Activated naive CD4-positive, alpha-beta T cell (primary cell): ENCODE data around the gene PNMT.

ENCODE experiments used
- DNase-seq, 4 experiments: peaks; one replicate each; lab custom pipeline; 2025; lab: John Stamatoyannopoulos, UW

Gene PNMT

DNA sequence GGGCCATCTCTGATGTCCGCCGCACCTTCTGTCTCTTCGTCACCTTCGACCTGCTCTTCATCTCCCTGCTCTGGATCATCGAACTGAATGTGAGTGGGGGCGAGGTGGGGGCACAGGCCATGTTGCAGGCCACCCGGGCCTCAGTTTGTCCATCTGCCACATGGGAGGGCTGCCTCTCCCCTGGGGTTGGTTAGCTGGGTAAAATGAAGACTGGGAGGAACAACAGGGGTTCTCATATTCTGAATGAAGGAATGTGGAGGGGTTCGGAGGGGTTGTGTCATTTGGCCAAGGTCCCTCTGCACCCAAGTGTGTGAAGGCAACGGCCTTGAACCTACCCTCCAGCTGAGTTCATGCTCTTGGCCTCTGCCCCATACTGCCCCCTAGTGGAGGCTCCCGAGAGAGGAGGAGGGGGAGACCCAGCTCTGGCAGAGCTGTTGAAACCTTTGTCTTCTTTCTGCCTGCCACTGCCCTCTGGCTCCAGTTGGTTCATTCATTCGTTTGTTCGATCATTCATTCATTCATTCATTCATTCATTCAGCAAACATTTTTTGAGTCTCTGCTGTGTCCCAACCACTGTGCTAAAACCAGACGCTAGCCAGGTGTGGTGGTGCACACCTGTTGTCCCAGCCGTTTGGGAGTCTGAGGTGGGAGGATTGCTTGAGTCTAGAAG, 14.5 kb upstream of the PNMT start:
- peak; percentile 42 to 73 (median 63) for DNase-seq

DNA sequence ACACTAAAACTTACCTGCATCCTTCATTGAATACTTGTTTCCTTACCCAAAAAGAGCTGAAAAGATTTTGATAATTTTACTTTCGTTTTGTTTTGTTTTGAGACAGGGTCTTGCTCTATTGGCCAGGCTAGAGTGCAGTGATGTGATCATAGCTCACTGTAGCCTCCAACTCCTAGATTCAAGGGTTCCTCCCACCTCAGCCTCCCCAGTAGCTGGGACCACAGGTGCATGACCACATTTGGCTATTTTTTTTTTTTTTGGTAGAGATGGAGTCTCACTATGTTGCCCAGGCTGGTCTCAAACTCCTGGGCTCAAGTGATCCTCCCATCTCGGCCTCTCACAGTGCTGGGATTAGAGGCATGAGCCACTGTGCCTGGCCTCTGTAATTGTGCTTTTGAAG, 13.1 kb upstream of the PNMT start:
- no peak for DNase-seq

DNA sequence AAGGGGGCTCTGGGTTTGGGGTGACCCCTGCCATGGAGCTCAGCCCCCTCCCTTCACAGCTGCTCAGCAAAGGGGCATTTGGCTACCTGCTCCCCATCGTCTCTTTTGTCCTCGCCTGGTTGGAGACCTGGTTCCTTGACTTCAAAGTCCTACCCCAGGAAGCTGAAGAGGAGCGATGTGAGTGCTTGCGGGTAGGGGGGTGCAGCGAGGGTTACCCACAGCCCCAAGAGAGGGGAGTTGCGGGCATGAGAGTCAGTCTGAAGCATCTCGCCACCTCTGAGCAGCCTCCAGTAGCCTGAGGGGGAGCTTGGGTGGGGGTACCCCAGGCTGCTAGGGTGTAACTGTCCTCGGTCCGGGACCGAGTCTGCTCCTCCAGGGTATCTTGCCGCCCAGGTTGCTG, 9.9 kb upstream of the PNMT start:
- no peak for DNase-seq

DNA sequence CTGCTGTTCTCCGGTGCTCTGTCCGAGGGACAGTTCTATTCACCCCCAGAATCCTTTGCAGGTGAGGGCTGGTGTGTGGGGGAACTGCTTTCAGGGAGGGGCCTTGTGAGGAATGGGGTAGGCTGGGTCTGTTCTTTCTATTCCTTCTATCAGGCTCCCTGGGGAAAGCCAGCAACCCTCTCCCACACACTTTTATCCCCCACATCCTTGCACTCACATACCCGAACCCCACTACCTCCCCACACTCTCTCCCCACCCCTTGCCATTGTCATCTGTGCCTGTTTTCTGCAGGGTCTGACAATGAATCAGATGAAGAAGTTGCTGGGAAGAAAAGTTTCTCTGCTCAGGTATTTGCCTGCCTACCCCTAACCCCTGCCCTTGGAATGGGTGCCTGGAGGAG, 9.5 kb upstream of the PNMT start:
- no peak for DNase-seq

DNA sequence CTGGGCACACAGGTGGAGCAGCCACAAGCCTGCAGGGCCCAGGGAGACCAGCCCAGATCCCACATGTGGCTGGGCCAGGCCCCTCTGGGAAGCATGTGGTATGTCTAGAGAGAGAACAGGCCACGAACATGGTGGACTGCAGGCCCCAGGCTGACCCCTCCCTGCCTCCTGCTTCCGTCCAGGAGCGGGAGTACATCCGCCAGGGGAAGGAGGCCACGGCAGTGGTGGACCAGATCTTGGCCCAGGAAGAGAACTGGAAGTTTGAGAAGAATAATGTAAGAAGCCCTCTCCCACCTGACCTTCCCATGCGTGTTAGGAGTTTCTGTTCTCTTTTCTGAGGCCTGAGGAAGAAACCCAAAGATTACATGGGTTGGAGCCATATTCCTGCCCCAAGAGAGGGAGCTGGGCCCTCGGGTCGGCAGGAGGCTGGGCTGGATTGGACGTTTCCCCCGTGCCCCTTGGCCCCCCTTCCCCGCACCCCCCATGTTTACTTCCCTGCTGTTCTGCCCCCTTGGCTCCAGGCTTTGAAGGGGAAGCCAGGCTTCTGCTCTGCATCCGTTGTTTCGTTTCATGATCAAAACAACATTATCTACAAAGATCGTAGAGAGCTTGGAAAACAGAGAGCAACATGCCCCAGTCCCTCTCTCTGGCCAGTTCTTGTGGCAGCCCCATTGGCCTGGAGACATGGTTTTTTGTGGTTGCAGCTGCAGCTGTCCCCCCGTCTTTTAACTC, 8.8 kb upstream of the PNMT start:
- no peak for DNase-seq

DNA sequence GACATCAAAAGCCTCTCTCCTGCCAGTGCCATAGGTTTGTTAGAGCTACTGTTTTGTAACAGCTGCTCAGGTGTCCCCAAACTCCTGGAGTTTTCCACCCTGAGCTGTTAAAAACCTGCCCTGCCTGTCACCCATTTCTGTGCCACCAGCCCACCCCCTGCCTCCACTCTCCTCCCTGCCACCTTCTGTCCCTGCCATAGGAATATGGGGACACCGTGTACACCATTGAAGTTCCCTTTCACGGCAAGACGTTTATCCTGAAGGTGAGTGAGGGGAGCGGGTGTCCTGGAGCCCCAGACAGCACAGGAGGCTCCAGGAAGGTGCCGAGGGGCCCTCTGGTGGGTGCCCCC, 8.3 kb upstream of the PNMT start:
- no peak for DNase-seq

DNA sequence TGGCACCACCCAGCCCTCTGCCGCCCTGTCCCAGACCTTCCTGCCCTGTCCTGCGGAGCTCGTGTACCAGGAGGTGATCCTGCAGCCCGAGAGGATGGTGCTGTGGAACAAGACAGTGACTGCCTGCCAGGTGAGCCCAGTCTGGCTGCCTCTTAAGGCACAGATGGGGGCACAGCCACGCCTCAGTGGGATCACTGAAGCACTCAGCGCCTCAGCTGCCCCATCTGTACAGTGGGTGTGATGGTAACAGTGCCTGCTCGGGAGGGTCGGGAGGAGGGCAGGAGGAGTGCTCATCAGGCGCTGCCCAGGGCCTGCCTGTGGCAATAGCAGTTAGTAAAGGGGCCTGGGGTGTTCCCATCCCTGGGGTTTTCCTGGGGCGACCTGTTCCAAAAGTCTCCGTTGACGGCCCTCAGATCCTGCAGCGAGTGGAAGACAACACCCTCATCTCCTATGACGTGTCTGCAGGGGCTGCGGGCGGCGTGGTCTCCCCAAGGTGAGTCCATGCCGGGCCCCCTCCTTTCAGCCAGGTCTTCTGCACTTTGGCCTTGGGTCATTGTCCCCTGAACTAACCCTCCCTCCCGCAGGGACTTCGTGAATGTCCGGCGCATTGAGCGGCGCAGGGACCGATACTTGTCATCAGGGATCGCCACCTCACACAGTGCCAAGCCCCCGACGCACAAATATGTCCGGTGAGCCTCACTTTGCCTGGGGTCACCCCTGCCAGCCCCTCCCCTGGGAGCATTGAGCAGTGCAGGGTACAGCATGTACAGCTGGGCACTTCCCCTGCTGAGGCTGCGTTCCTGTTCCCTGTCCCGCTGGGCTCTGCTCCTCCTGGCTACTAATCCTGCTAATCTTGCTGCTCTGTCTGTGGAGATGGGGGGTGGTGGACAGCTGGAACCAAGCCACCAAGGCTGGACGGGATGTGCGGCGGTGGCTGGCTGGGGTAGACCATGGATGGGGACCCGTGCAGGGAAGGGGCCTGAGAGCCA, 7.6 kb upstream of the PNMT start:
- no peak for DNase-seq

DNA sequence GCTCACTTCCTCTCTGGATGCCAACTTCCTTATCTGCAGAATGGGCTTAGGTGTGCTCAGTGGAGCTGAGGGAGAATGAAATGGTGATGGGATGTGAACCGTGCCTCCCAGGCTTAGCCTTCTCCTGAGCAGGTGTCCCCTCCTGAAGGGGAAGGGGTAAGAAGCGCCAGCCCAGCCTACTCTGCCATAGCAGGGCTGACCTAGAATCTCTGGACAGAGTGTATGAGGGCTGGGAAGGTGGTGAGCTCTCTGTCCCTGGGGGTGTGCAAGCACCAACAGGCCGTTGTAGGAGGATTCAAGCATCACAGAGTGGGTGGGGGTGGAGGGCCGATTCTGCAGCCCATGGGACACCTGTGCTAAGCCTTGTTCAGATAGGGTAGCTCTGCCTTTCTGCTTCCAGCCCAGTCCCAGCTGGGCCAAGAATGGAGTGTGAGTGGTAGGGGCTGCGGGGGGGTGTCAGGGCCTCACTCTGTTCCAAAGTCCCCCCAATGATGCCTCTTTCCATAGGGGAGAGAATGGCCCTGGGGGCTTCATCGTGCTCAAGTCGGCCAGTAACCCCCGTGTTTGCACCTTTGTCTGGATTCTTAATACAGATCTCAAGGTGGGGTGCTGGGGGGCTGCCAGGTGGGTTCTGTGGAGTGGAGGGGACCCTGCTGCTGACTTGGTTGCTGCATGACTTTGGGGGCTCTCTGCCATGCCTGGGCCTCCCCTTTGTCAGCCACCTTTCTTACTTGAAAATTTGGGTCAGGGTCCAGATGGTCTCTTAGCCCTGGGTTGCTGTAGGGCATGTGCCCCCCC, 6.3 kb upstream of the PNMT start:
- DNase-seq: no peak

DNA sequence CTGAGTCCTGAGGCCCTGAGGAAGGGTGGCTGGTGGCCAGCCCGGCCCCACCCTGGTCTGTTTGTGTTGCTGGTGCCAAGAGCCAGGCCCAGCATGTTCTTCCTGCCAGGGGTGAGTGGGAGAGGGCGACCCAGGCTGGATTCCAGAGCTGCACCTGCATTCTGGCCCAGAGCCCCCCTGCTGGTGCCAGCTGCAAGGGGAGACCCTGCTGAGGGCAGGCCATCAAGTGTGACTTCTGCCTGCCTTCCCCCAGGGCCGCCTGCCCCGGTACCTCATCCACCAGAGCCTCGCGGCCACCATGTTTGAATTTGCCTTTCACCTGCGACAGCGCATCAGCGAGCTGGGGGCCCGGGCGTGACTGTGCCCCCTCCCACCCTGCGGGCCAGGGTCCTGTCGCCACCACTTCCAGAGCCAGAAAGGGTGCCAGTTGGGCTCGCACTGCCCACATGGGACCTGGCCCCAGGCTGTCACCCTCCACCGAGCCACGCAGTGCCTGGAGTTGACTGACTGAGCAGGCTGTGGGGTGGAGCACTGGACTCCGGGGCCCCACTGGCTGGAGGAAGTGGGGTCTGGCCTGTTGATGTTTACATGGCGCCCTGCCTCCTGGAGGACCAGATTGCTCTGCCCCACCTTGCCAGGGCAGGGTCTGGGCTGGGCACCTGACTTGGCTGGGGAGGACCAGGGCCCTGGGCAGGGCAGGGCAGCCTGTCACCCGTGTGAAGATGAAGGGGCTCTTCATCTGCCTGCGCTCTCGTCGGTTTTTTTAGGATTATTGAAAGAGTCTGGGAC, 5.5 kb upstream of the PNMT start:
- no peak for DNase-seq

DNA sequence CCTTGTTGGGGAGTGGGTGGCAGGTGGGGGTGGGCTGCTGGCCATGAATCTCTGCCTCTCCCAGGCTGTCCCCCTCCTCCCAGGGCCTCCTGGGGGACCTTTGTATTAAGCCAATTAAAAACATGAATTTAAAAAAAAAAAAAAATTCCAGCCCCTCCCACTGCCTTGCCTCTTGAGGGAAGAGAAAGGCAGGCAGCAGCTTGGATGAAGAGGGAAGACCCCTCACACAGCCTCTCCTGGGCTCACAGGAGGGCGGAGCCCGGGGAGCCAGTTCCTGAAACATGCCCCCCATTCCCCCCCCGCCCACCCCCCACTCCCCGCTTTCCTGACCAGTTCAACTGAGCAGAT, 4.9 kb upstream of the PNMT start:
- no peak for DNase-seq

DNA sequence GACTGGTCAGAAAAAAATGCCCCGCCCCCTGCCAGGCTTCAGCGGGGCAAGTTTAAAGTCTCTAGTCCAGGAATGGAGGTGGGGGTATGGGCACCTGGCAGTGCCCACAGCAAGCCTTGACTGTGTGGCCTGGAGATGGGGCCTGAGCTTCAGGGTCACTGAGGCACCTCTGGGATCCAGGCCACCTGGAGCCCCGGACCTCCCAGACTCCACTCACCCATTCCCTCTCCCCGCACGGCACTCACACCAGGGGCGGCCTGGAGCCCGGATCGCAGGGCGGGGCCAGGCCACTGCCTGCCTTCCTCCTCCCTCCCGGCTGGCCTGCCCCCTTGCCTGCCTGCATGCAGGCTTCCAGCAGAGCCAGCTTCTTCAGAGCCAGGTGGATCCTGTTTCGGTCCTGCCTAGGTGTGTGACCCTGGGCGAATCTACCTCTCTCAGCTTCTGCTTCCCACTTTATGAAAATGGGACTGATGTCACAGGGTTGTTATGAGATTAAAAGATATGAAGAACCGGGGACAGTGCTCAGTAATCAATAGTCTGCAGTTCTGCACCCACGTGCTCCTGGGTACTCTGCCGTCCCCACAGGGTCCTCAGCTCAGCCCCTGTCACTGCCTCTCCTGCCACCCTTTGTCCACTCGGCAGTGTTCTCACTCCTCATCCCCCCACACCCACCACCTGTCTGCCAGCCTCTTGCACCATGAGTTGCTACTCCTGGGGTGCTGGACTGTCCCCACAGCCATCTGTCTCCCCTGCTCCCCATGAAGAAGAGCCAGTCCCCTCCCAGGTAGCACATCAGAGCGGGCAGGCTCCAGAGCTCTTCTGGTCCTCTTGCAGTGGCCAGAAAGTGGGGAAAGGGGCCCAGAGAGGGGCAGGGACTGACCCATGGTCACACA, 4.3 kb upstream of the PNMT start:
- DNase-seq: no peak

DNA sequence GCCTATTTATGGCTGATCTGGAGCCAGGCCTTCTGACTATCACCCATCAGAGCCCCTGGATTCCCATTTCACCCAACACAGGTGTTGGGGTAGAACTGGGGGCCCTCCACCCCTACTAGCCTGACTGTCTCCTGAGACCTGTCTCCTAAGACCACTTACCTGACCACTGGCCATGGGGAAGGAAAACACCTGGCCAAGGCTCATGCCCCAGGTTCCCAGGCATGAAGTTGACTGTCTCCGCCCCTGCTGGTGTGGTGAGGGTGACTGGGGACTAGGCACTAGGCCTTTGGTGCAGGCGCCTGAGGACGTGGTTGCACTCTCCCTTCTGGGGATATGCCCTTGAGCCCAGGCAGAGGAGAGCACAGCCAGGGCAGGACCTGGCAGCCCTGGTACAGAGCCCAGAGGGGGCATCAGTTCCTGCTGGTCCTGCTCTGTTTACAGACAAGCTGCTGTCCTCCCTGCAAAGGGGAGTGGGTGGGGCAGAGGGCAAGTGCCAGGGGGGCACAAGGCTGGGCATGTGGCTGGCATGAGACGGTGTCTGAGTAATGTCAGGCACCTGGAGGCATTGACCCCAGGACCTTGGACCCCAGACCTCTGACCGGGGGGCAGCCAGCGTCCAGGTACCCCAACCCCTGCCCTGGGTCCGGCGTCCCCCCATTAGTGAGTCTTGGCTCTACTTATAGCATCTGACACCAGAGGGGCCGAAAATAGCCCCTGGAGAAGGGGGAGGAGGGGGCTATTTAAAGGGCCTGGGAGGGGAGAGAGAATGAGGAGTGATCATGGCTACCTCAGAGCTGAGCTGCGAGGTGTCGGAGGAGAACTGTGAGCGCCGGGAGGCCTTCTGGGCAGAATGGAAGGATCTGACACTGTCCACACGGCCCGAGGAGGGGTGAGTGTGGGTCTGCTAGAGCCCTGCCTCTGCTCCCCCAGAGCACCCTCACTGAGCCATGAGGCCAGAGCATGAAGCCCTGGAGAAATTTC, 3.4 kb upstream of the PNMT start, which contains the start of gene TCAP:
Gene TCAP, plus strand, starts transcription at position 769 of the 981 bp plus-strand sequence. Its CDS starts 11 bp downstream, at position 780.
- no peak for DNase-seq

DNA sequence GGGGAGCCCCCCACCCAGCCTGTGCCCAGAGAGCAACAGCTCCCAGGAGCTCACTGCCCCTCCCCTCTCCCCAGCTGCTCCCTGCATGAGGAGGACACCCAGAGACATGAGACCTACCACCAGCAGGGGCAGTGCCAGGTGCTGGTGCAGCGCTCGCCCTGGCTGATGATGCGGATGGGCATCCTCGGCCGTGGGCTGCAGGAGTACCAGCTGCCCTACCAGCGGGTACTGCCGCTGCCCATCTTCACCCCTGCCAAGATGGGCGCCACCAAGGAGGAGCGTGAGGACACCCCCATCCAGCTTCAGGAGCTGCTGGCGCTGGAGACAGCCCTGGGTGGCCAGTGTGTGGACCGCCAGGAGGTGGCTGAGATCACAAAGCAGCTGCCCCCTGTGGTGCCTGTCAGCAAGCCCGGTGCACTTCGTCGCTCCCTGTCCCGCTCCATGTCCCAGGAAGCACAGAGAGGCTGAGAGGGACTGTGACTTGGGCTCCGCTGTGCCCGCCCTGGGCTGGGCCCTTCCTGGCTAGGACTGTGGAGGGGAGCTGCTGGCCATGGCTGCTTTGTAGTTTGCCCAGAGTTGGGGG, 2.5 kb upstream of the PNMT start:
- DNase-seq: no peak

DNA sequence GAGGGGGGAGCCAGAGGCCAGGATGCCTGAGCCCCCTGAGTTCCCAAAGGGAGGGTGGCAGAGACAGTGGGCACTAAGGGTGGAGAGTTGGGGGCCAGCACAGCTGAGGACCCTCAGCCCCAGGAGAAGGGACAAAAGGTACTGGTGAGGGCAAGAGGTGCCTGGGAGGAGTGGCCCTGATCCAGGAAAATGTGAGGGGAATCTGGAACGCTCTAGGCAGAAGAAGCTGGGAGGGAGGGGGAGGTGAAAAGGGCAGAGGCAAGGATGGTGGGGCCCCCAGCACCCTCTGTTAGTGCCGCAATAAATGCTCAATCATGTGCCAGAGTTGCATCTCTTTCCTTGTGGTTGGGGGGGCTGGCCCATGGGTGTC, 2.0 kb upstream of the PNMT start:
- no peak for DNase-seq

DNA sequence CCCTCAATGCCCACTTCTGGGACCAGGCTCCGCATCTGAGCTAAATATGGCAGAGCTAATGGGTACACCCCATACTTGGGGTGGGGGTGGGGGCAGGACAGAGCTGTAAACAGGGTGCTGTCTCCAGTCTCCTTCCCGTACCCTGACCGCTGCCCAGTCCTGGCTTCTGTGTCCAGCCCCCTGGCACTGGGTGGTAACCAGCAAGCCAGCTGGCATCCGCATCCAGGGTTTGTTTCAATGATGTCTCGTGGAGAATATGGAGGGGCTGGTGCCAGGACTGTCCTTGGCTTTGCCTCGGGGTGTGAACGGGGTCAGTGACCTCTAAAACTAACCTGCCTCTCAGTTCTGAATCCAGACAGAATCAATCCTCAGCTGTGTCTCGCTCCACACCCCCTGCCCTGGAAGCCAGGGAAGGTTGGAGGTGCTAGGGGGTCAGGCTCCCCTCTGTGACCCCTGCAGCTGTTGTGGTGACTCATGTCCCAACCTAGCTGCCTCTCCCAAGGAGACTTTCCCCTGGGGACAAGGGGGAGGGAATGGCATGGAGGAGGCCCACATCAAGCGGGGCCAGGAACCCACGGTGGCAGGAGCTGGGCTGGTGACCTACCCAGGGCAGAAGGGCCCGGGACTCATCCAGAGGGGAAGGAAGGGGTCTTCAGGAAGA, 1.5 kb upstream of the PNMT start:
- DNase-seq: no peak

DNA sequence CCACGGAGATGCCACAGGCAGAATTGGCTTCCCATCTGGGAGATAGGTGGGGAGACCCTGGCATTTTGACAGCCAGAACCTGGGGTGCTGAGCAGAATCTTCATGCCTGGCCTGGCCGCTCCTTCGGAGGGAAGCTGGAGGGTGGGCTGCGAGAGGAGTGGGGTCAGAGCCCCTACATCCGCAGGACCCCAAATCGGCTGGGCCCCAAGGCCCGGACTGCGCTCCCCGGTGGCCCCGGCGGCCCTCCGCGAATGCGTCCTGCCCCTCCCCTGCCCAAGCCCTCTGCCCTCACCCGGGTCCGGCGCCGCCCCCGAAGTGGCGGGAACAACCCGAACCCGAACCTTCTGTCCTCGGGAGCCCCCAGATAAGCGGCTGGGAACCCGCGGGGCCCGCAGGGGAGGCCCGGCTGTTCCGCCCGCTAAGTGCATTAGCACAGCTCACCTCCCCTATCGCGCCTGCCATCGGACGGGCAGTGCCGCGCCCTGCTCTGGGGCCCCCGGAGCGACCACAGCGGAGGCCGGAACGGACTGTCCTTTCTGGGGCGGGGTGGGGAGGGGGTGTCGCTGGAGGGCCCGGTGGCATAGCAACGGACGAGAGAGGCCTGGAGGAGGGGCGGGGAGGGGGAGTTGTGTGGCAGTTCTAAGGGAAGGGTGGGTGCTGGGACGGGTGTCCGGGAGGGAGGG, 850 bp upstream of the PNMT start:
- peak in 1 of 4 experiments; percentile 14 for DNase-seq
